ENCODE data around the gene CDKN1B.

DNA sequence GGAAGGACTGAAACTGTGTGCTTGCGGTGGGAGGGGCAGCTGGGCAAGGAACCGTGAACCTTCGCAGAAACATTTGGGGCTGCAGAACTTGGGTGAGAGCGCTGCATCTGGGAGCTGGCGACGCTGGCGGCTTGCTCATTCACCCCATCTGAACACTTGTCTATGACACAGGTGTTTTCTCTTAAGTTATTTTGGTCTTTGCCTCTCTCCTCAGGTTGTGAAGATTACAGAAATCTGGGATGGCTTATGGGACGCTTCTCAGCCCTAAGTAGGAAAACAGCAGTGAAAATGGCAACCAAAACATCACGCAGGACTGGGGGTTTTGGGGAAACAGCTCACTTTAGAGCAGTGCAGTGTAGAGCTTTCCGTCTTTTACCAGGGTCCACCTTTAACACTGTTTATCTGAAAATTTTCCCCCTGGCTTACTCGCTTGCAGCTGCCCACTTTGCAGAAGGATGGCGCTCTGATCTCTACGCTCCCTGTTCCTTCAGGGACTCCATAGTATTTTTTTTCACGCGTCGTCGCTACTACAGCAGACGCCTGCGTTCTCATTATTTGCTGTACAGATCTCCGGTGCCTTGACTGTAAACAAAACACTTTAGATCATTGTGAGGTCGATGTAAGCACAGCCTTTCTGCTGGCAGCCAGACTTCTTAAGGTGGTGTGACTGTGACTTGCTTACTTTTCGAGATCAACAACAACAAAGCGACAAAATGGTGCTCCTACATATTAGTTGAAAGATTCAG lies 2.7 kb upstream of the CDKN1B start:
- TF ChIP-seq POLR2AphosphoS5 (IDR thresholded peaks at IDR 0.05; ENCODE audit: low read depth, low read length): peak; percentile 48; the same call in 1 of the 2 replicates
- peak; percentile 64 for TF ChIP-seq POLR2A (IDR thresholded peaks at IDR 0.05; ENCODE audit: low read depth, low read length)
- peak; percentile 95 for TF ChIP-seq PAX5 (IDR thresholded peaks at IDR 0.05; ENCODE audit: insufficient read depth, low read length, severe bottlenecking)
- no peak; the same call in 1 of the 2 replicates for TF ChIP-seq POU2F2 (IDR thresholded peaks at IDR 0.05; ENCODE audit: low read depth, low read length)
- TF ChIP-seq TAF1 (IDR thresholded peaks at IDR 0.05; ENCODE audit: low read depth, low read length): peak; percentile 71

All from GM12891 (cell line).